ENCODE data around the gene IL31RA. TPM values are rescaled to one million over a fixed set of nuclear protein-coding genes. Genes with fewer than 3 reads are reported as not detected.

IL31RA gene
- polyA plus RNA-seq, 2 of the 4 experiments (the other 2 are of a cell fraction): 0.94 to 2.0 TPM

- POLR2A ChIA-PET: no interaction called here
- DNase-seq (ENCODE audit: low read depth in 1 of 2, low spot score in 1 of 2) (peak; percentile 79 to 91), FAIRE-seq (no peak), ATAC-seq (peak; percentile 99 to 100)
- Histone ChIP-seq H3K4me1 (peaks cover 38% of the 10 kb centered on the region), H3K4me2 (peak overlapping the region; percentile 66), H3K4me3 (no peak overlapping the region), H3K9me3 (no peaks in the 10 kb centered on the region), H3K27ac (peak overlapping the region; percentile 70 to 78)
- CTCF ChIA-PET: interaction anchor here (1.3 to 1.5 kb wide), 3 partner anchors 12 to 67 kb away, joined by 3 to 4 read pairs (median 3); no protein-coding TSS in a partner anchor
- 0% methylated on average over 1 of the region's 1 CpG for WGBS (ENCODE audit: missing lambda C conversion rate)
- TF ChIP-seq FOSB (CRISPR knock-in tag; IDR thresholded peaks at IDR 0.05) (no peak), MAZ (IDR thresholded peaks at IDR 0.05; ENCODE audit: borderline replicate concordance, low read depth, low read length) (no peak), SREBF2 (IDR thresholded peaks at IDR 0.05) (no peak), ZSCAN20 (CRISPR knock-in tag; IDR thresholded peaks at IDR 0.05) (no peak), CBX2 (IDR thresholded peaks at IDR 0.05; ENCODE audit: borderline replicate concordance, low read depth) (no peak), JUN (IDR thresholded peaks at IDR 0.05) (peak in 1 of 2 experiments; percentile 57; a peak in 2 of 5 replicates), SMC3 (IDR thresholded peaks at IDR 0.05) (peak; percentile 22; the same call in 2 of the 3 replicates), RARB (CRISPR knock-in tag; IDR thresholded peaks at IDR 0.05) (no peak), HOXB13 (CRISPR knock-in tag; IDR thresholded peaks at IDR 0.05; ENCODE audit: low read depth) (no peak), NR3C1 (IDR thresholded peaks at IDR 0.05) (no peak), RCOR1 (IDR thresholded peaks at IDR 0.05; ENCODE audit: low read depth, low read length) (no peak), RFX5 (IDR thresholded peaks at IDR 0.05) (no peak), ESRRA (IDR thresholded peaks at IDR 0.05; ENCODE audit: borderline replicate concordance, low read length) (no peak), HOXA7 (CRISPR knock-in tag; IDR thresholded peaks at IDR 0.05) (no peak), FOXS1 (CRISPR knock-in tag; IDR thresholded peaks at IDR 0.05) (no peak), HMGXB4 (CRISPR knock-in tag; IDR thresholded peaks at IDR 0.05; ENCODE audit: borderline replicate concordance) (no peak), POLR2A (IDR thresholded peaks at IDR 0.05; ENCODE audit: low read length) (no peak), EHF (CRISPR knock-in tag; IDR thresholded peaks at IDR 0.05) (no peak), RAD21 (conservative IDR thresholded peaks at IDR 0.05 in 1 of 2, IDR thresholded peaks at IDR 0.05 in 1 of 2) (peak; percentile 24 to 53; a peak in 3 of 5 replicates), ZNF302 (CRISPR knock-in tag; IDR thresholded peaks at IDR 0.05) (no peak), FOSL2 (IDR thresholded peaks at IDR 0.05) (peak; percentile 94), FOSL2 (CRISPR knock-in tag; IDR thresholded peaks at IDR 0.05) (peak; percentile 93), ZC3H11A (IDR thresholded peaks at IDR 0.05) (no peak), POLR2AphosphoS2 (conservative IDR thresholded peaks at IDR 0.05; ENCODE audit: low read length) (no peak), CHD4 (IDR thresholded peaks at IDR 0.05; ENCODE audit: borderline replicate concordance) (no peak), CHD2 (IDR thresholded peaks at IDR 0.05; ENCODE audit: low read length, partially characterized antibody) (no peak), MAFK (IDR thresholded peaks at IDR 0.05; ENCODE audit: partially characterized antibody) (no peak), EP300 (IDR thresholded peaks at IDR 0.05) (peak; percentile 26 to 35; a peak in 2 of 5 replicates), RNF2 (IDR thresholded peaks at IDR 0.05; ENCODE audit: borderline replicate concordance, low read depth) (no peak)
- TF ChIP-seq, protein P1, sequence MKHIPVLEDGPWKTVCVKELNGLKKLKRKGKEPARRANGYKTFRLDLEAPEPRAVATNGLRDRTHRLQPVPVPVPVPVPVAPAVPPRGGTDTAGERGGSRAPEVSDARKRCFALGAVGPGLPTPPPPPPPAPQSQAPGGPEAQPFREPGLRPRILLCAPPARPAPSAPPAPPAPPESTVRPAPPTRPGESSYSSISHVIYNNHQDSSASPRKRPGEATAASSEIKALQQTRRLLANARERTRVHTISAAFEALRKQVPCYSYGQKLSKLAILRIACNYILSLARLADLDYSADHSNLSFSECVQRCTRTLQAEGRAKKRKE (CRISPR knock-in tag; IDR thresholded peaks at IDR 0.05; ENCODE audit: low read depth): no peak
- TF ChIP-seq, protein P2, sequence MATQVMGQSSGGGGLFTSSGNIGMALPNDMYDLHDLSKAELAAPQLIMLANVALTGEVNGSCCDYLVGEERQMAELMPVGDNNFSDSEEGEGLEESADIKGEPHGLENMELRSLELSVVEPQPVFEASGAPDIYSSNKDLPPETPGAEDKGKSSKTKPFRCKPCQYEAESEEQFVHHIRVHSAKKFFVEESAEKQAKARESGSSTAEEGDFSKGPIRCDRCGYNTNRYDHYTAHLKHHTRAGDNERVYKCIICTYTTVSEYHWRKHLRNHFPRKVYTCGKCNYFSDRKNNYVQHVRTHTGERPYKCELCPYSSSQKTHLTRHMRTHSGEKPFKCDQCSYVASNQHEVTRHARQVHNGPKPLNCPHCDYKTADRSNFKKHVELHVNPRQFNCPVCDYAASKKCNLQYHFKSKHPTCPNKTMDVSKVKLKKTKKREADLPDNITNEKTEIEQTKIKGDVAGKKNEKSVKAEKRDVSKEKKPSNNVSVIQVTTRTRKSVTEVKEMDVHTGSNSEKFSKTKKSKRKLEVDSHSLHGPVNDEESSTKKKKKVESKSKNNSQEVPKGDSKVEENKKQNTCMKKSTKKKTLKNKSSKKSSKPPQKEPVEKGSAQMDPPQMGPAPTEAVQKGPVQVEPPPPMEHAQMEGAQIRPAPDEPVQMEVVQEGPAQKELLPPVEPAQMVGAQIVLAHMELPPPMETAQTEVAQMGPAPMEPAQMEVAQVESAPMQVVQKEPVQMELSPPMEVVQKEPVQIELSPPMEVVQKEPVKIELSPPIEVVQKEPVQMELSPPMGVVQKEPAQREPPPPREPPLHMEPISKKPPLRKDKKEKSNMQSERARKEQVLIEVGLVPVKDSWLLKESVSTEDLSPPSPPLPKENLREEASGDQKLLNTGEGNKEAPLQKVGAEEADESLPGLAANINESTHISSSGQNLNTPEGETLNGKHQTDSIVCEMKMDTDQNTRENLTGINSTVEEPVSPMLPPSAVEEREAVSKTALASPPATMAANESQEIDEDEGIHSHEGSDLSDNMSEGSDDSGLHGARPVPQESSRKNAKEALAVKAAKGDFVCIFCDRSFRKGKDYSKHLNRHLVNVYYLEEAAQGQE (IDR thresholded peaks at IDR 0.05): no peak
- TF ChIP-seq, protein P3, sequence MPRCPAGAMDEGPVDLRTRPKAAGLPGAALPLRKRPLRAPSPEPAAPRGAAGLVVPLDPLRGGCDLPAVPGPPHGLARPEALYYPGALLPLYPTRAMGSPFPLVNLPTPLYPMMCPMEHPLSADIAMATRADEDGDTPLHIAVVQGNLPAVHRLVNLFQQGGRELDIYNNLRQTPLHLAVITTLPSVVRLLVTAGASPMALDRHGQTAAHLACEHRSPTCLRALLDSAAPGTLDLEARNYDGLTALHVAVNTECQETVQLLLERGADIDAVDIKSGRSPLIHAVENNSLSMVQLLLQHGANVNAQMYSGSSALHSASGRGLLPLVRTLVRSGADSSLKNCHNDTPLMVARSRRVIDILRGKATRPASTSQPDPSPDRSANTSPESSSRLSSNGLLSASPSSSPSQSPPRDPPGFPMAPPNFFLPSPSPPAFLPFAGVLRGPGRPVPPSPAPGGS (IDR thresholded peaks at IDR 0.05): peak; percentile 50; the same call in 1 of the 3 replicates
- TF ChIP-seq, protein P4, sequence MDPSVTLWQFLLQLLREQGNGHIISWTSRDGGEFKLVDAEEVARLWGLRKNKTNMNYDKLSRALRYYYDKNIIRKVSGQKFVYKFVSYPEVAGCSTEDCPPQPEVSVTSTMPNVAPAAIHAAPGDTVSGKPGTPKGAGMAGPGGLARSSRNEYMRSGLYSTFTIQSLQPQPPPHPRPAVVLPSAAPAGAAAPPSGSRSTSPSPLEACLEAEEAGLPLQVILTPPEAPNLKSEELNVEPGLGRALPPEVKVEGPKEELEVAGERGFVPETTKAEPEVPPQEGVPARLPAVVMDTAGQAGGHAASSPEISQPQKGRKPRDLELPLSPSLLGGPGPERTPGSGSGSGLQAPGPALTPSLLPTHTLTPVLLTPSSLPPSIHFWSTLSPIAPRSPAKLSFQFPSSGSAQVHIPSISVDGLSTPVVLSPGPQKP (IDR thresholded peaks at IDR 0.05; ENCODE audit: low read depth, low read length): no peak
- TF ChIP-seq, protein P5, sequence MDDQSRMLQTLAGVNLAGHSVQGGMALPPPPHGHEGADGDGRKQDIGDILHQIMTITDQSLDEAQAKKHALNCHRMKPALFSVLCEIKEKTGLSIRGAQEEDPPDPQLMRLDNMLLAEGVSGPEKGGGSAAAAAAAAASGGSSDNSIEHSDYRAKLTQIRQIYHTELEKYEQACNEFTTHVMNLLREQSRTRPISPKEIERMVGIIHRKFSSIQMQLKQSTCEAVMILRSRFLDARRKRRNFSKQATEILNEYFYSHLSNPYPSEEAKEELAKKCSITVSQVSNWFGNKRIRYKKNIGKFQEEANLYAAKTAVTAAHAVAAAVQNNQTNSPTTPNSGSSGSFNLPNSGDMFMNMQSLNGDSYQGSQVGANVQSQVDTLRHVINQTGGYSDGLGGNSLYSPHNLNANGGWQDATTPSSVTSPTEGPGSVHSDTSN (IDR thresholded peaks at IDR 0.05): no peak
Observed at GRCh38 chr5:55868846-55869245, 17.7 kb downstream of the IL31RA start.

All from A549 (cell line).